Trophoblast cell (in vitro differentiated cells and primary cell): ENCODE measurements around the gene DVL1.

Experiments
- DNase-seq, 2 donors: peaks; one replicate each; pipeline ENCODE4 v3.0.0-alpha.2; 2016
- H2AFZ ChIP-seq: 2 replicates; pipeline ENCODE4 v1.6.1; 2013; ENCODE audit warnings: low read length, moderate library complexity, mild to moderate bottlenecking; ENCODE audit not compliant: insufficient read depth, poor library complexity
- H2AK5ac ChIP-seq: 2 replicates; pipeline ENCODE4 v1.6.1; 2013; ENCODE audit warnings: mild to moderate bottlenecking, low read length
- H2BK120ac ChIP-seq: 2 replicates; pipeline ENCODE4 v1.6.1; 2013; ENCODE audit warnings: low read length, mild to moderate bottlenecking, moderate library complexity; ENCODE audit not compliant: insufficient read depth, poor library complexity
- H2BK12ac ChIP-seq: 2 replicates; pipeline ENCODE4 v1.6.1; 2013; ENCODE audit warnings: mild to moderate bottlenecking, low read length, moderate library complexity
- H2BK5ac ChIP-seq: 2 replicates; pipeline ENCODE4 v1.6.1; 2013; ENCODE audit warnings: low read length, low read depth, moderate library complexity, mild to moderate bottlenecking; ENCODE audit not compliant: poor library complexity
- H3K14ac ChIP-seq: 2 replicates; pipeline ENCODE4 v1.6.1; 2013; ENCODE audit warnings: mild to moderate bottlenecking, low read length
- H3K18ac ChIP-seq: 2 replicates; pipeline ENCODE4 v1.6.1; 2013; ENCODE audit warnings: mild to moderate bottlenecking, low read length
- H3K23ac ChIP-seq: 2 replicates; pipeline ENCODE4 v1.6.1; 2013; ENCODE audit warnings: low read length
- H3K27ac ChIP-seq: 2 replicates; pipeline ENCODE4 v1.5.1; 2013; ENCODE audit warnings: low read depth, mild to moderate bottlenecking, inconsistent platforms, low read length, moderate library complexity
- H3K27me3 ChIP-seq: 2 replicates; pipeline ENCODE4 v1.6.1; 2013; ENCODE audit warnings: inconsistent platforms, mild to moderate bottlenecking, low read length, moderate library complexity; ENCODE audit not compliant: insufficient read depth
- H3K36me3 ChIP-seq, 2 experiments: 1 replicate in 1 of 2; 2 replicates in 1 of 2; pipeline ENCODE4 v1.6.1; 2013; ENCODE audit warnings: low read length in 2 of 2, mild to moderate bottlenecking in 2 of 2, moderate library complexity in 1 of 2; ENCODE audit not compliant: insufficient read depth in 2 of 2, control insufficient read depth in 1 of 2
- H3K4ac ChIP-seq: 2 replicates; pipeline ENCODE4 v1.6.1; 2013; ENCODE audit warnings: low read depth, mild to moderate bottlenecking, low read length, moderate library complexity
- H3K4me1 ChIP-seq, 2 experiments: 1 replicate in 1 of 2; 2 replicates in 1 of 2; pipeline ENCODE4 v1.6.1; 2013; ENCODE audit warnings: low read length in 2 of 2, mild to moderate bottlenecking in 2 of 2, moderate library complexity in 1 of 2; ENCODE audit not compliant: insufficient read depth in 2 of 2, control insufficient read depth in 1 of 2
- H3K4me2 ChIP-seq: 2 replicates; pipeline ENCODE4 v1.6.1; 2013; ENCODE audit warnings: inconsistent platforms, mild to moderate bottlenecking, low read length, moderate library complexity
- H3K4me3 ChIP-seq: 2 replicates; pipeline ENCODE4 v1.5.1; 2013; ENCODE audit warnings: mild to moderate bottlenecking, low read depth, low read length, inconsistent platforms
- H3K79me1 ChIP-seq: one replicate; pipeline ENCODE4 v1.6.1; 2013; ENCODE audit warnings: low read length
- H3K79me2 ChIP-seq: 2 replicates; pipeline ENCODE4 v1.6.1; 2013; ENCODE audit warnings: low read length, mild to moderate bottlenecking; ENCODE audit not compliant: control insufficient read depth, insufficient read depth, poor library complexity
- H3K9ac ChIP-seq: 2 replicates; pipeline ENCODE4 v1.6.1; 2013; ENCODE audit warnings: mild to moderate bottlenecking, low read length
- H3K9me3 ChIP-seq: 2 replicates; pipeline ENCODE4 v1.6.1; 2013; ENCODE audit warnings: low read depth, mild to moderate bottlenecking, control low read depth, inconsistent platforms, low read length; ENCODE audit not compliant: insufficient read depth
- H4K12ac ChIP-seq: 2 replicates; pipeline ENCODE4 v1.6.1; 2013; ENCODE audit warnings: low read depth, mild to moderate bottlenecking, low read length, moderate library complexity
- H4K8ac ChIP-seq: 2 replicates; pipeline ENCODE4 v1.6.1; 2013; ENCODE audit warnings: low read depth, mild to moderate bottlenecking, low read length, moderate library complexity
- H4K91ac ChIP-seq: one replicate; pipeline ENCODE4 v1.6.1; 2013; ENCODE audit warnings: low read depth, mild to moderate bottlenecking, low read length, moderate library complexity
- WGBS: extraction: QIAGEN DNeasy Blood & Tissue Kit; methylation state at CpG from one replicate; pipeline ENCODE4 v1.1.7; 2013; ENCODE audit warnings: missing lambda C conversion rate; ENCODE audit not compliant: insufficient read length, insufficient coverage; ENCODE audit errors: extremely low coverage; 5-methylcytosine and 5-hydroxymethylcytosine counted together

The DVL1 gene

DNA sequence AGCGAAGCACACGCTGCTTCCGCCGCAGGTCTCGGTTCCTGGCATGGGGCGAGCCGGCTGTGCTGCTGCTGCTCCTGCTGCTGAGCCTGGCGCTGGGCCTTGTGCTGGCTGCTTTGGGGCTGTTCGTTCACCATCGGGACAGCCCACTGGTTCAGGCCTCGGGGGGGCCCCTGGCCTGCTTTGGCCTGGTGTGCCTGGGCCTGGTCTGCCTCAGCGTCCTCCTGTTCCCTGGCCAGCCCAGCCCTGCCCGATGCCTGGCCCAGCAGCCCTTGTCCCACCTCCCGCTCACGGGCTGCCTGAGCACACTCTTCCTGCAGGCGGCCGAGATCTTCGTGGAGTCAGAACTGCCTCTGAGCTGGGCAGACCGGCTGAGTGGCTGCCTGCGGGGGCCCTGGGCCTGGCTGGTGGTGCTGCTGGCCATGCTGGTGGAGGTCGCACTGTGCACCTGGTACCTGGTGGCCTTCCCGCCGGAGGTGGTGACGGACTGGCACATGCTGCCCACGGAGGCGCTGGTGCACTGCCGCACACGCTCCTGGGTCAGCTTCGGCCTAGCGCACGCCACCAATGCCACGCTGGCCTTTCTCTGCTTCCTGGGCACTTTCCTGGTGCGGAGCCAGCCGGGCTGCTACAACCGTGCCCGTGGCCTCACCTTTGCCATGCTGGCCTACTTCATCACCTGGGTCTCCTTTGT lies 15.5 kb downstream of the DVL1 start:
- Histone ChIP-seq H3K4ac (no peak overlapping the region), H3K4me1 (no peaks in the 10 kb centered on the region), H2AK5ac (no peak overlapping the region), H3K4me3 (no peak overlapping the region), H3K4me2 (no peak overlapping the region), H3K36me3 (peaks cover 34 to 35% of the 10 kb centered on the region in 2 experiments), H4K91ac (no peak overlapping the region), H3K9me3 (peaks cover 16% of the 10 kb centered on the region), H2AFZ (no peak overlapping the region), H3K27ac (no peak overlapping the region), H3K18ac (no peak overlapping the region), H2BK12ac (no peak overlapping the region), H2BK120ac (no peak overlapping the region), H3K23ac (no peak overlapping the region), H3K14ac (no peak overlapping the region), H3K79me2 (no peaks in the 10 kb centered on the region), H4K12ac (no peak overlapping the region), H2BK5ac (no peak overlapping the region), H3K79me1 (no peaks in the 10 kb centered on the region), H3K27me3 (no peaks in the 10 kb centered on the region), H4K8ac (no peak overlapping the region), H3K9ac (no peak overlapping the region)
- peak; percentile 79 to 87 for DNase-seq
- WGBS, result no CpG with 5 or more reads among the region's 36 CpGs

DNA sequence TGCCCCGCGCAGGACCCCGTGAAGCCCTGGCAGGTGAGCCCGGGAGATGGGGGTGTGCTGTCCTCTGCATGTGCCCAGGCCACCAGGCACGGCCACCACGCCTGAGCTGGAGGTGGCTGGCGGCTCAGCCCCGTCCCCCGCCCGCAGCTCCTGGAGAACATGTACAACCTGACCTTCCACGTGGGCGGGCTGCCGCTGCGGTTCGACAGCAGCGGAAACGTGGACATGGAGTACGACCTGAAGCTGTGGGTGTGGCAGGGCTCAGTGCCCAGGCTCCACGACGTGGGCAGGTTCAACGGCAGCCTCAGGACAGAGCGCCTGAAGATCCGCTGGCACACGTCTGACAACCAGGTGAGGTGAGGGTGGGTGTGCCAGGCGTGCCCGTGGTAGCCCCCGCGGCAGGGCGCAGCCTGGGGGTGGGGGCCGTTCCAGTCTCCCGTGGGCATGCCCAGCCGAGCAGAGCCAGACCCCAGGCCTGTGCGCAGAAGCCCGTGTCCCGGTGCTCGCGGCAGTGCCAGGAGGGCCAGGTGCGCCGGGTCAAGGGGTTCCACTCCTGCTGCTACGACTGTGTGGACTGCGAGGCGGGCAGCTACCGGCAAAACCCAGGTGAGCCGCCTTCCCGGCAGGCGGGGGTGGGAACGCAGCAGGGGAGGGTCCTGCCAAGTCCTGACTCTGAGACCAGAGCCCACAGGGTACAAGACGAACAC lies 16.3 kb downstream of the DVL1 start:
- no peak overlapping the region for H4K12ac ChIP-seq
- H3K23ac ChIP-seq, result no peak overlapping the region
- H3K27me3 ChIP-seq, result no peaks in the 10 kb centered on the region
- no peak overlapping the region for H3K9ac ChIP-seq
- no peak overlapping the region for H2BK120ac ChIP-seq
- WGBS, result no CpG with 5 or more reads among the region's 48 CpGs
- H2AFZ ChIP-seq, result no peak overlapping the region
- H2BK5ac ChIP-seq, result no peak overlapping the region
- no peak overlapping the region for H2AK5ac ChIP-seq
- no peaks in the 10 kb centered on the region for H3K4me1 ChIP-seq
- H3K4ac ChIP-seq, result no peak overlapping the region
- no peak overlapping the region for H3K14ac ChIP-seq
- H3K18ac ChIP-seq, result no peak overlapping the region
- peaks cover 12% of the 10 kb centered on the region for H3K9me3 ChIP-seq
- peak; percentile 49 to 73 for DNase-seq
- H3K79me2 ChIP-seq, result no peaks in the 10 kb centered on the region
- H3K36me3 ChIP-seq, result peaks cover 31 to 32% of the 10 kb centered on the region in 2 experiments
- no peak overlapping the region for H3K27ac ChIP-seq
- no peak overlapping the region for H3K4me2 ChIP-seq
- no peak overlapping the region for H4K91ac ChIP-seq
- no peak overlapping the region for H2BK12ac ChIP-seq
- H3K4me3 ChIP-seq, result no peak overlapping the region
- H3K79me1 ChIP-seq, result no peaks in the 10 kb centered on the region
- no peak overlapping the region for H4K8ac ChIP-seq

DNA sequence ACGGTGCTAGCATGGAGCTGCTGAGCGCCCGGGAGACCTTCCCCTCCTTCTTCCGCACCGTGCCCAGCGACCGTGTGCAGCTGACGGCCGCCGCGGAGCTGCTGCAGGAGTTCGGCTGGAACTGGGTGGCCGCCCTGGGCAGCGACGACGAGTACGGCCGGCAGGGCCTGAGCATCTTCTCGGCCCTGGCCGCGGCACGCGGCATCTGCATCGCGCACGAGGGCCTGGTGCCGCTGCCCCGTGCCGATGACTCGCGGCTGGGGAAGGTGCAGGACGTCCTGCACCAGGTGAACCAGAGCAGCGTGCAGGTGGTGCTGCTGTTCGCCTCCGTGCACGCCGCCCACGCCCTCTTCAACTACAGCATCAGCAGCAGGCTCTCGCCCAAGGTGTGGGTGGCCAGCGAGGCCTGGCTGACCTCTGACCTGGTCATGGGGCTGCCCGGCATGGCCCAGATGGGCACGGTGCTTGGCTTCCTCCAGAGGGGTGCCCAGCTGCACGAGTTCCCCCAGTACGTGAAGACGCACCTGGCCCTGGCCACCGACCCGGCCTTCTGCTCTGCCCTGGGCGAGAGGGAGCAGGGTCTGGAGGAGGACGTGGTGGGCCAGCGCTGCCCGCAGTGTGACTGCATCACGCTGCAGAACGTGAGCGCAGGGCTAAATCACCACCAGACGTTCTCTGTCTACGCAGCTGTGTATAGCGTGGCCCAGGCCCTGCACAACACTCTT lies 17.0 kb downstream of the DVL1 start:
- peaks cover 12% of the 10 kb centered on the region for H3K9me3 ChIP-seq
- H2BK120ac ChIP-seq, result no peak overlapping the region
- H3K4me1 ChIP-seq, result no peaks in the 10 kb centered on the region
- no peak overlapping the region for H3K4me2 ChIP-seq
- H2BK12ac ChIP-seq, result no peak overlapping the region
- H3K79me1 ChIP-seq, result no peaks in the 10 kb centered on the region
- no peaks in the 10 kb centered on the region for H3K27me3 ChIP-seq
- peak; percentile 44 to 57 for DNase-seq
- no peak overlapping the region for H3K18ac ChIP-seq
- no peaks in the 10 kb centered on the region for H3K79me2 ChIP-seq
- no CpG with 5 or more reads among the region's 57 CpGs for WGBS
- H2AFZ ChIP-seq, result no peak overlapping the region
- no peak overlapping the region for H3K23ac ChIP-seq
- H3K4me3 ChIP-seq, result no peak overlapping the region
- H2BK5ac ChIP-seq, result no peak overlapping the region
- no peak overlapping the region for H3K9ac ChIP-seq
- H2AK5ac ChIP-seq, result no peak overlapping the region
- no peak overlapping the region for H4K91ac ChIP-seq
- no peak overlapping the region for H3K27ac ChIP-seq
- no peak overlapping the region for H4K12ac ChIP-seq
- no peak overlapping the region for H3K4ac ChIP-seq
- no peak overlapping the region for H4K8ac ChIP-seq
- H3K14ac ChIP-seq, result no peak overlapping the region
- H3K36me3 ChIP-seq, result peaks cover 32 to 33% of the 10 kb centered on the region in 2 experiments

DNA sequence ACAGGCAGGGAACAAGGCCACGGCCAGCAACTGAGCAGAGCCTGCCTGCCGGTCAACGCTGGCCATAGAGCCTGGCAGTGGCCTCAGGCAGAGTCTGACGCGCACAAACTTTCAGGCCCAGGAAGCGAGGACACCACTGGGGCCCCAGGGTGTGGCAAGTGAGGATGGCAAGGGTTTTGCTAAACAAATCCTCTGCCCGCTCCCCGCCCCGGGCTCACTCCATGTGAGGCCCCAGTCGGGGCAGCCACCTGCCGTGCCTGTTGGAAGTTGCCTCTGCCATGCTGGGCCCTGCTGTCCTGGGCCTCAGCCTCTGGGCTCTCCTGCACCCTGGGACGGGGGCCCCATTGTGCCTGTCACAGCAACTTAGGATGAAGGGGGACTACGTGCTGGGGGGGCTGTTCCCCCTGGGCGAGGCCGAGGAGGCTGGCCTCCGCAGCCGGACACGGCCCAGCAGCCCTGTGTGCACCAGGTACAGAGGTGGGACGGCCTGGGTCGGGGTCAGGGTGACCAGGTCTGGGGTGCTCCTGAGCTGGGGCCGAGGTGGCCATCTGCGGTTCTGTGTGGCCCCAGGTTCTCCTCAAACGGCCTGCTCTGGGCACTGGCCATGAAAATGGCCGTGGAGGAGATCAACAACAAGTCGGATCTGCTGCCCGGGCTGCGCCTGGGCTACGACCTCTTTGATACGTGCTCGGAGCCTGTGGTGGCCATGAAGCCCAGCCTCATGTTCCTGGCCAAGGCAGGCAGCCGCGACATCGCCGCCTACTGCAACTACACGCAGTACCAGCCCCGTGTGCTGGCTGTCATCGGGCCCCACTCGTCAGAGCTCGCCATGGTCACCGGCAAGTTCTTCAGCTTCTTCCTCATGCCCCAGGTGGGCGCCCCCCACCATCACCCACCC lies 17.9 kb downstream of the DVL1 start, which contains the start of gene TAS1R3:
TAS1R3 (plus strand) TSS at position 213 of the 898 bp plus-strand sequence; CDS start at position 279, 66 bp downstream.
- no CpG with 5 or more reads among the region's 41 CpGs for WGBS
- H3K9ac ChIP-seq, result no peak within 1 kb of the TSS
- H3K27me3 ChIP-seq, result no peaks in the 10 kb centered on the region
- no peak within 1 kb of the TSS for H3K4ac ChIP-seq
- no peak within 1 kb of the TSS for H2BK120ac ChIP-seq
- no peak within 1 kb of the TSS for H2BK12ac ChIP-seq
- no peak within 1 kb of the TSS for H3K27ac ChIP-seq
- H2BK5ac ChIP-seq, result no peak within 1 kb of the TSS
- no peak within 1 kb of the TSS for H2AFZ ChIP-seq
- H4K12ac ChIP-seq, result no peak within 1 kb of the TSS
- H3K14ac ChIP-seq, result no peak within 1 kb of the TSS
- peaks cover 12% of the 10 kb centered on the region for H3K9me3 ChIP-seq
- H3K23ac ChIP-seq, result no peak within 1 kb of the TSS
- no peak within 1 kb of the TSS for H3K18ac ChIP-seq
- H4K8ac ChIP-seq, result no peak within 1 kb of the TSS
- no peaks in the 10 kb centered on the region for H3K79me2 ChIP-seq
- H4K91ac ChIP-seq, result no peak within 1 kb of the TSS
- H3K4me2 ChIP-seq, result no peak within 1 kb of the TSS
- no peak within 1 kb of the TSS for H3K4me3 ChIP-seq
- no peak within 1 kb of the TSS for H2AK5ac ChIP-seq
- DNase-seq, result no peak
- no peaks in the 10 kb centered on the region for H3K79me1 ChIP-seq
- peaks cover 28 to 31% of the 10 kb centered on the region in 2 experiments for H3K36me3 ChIP-seq
- H3K4me1 ChIP-seq, result no peaks in the 10 kb centered on the region
